Activated CD8-positive, alpha-beta T cell treated with anti-CD3 and anti-CD28 coated beads for 36 hours (primary cell): Measurements from ENCODE around the gene HTR1B. TPM values are rescaled to one million over a fixed set of nuclear protein-coding genes. Genes with fewer than 3 reads are reported as not detected.

Source experiments
- ATAC-seq: fragments of 200-7000 bp; cut with Tn5 transposase; one replicate; pipeline ENCODE4 v1.10.0; 2021; ENCODE audit warnings: mild to moderate bottlenecking, moderate library complexity
- CTCF ChIA-PET: fragments of 350-600 bp; sonication (Branson Sonifier 250); formaldehyde crosslinking; loops from one replicate; lab custom pipeline; 2021; ENCODE audit warnings: antibody characterized with exemption; lab: Charles Lee
- POLR2A ChIA-PET: fragments of 350-600 bp; sonication (Branson Sonifier 250); formaldehyde crosslinking; loops from one replicate; lab custom pipeline; 2021; ENCODE audit warnings: antibody characterized with exemption; lab: Charles Lee
- DNase-seq: peaks from one replicate; pipeline ENCODE4 v3.0.0-alpha.2; 2020
- H3K27ac Mint-ChIP-seq: one replicate; pipeline ENCODE4 v1.8.0; 2021; ENCODE audit warnings: mild to moderate bottlenecking, mixed read lengths
- H3K27me3 Mint-ChIP-seq: one replicate; pipeline ENCODE4 v1.8.0; 2021; ENCODE audit warnings: mixed read lengths
- H3K36me3 Mint-ChIP-seq: one replicate; pipeline ENCODE4 v1.8.0; 2021; ENCODE audit warnings: low read depth, mixed read lengths
- H3K4me1 Mint-ChIP-seq: one replicate; pipeline ENCODE4 v1.8.0; 2021; ENCODE audit warnings: low read depth, mixed read lengths
- H3K4me3 Mint-ChIP-seq: one replicate; pipeline ENCODE4 v1.8.0; 2021; ENCODE audit warnings: mild to moderate bottlenecking, moderate library complexity, mixed read lengths
- H3K9me3 Mint-ChIP-seq: one replicate; pipeline ENCODE4 v1.8.0; 2021; ENCODE audit warnings: mixed read lengths
- CTCF ChIP-seq: fragments of 200-600 bp; IDR thresholded peaks from one replicate; pipeline ENCODE4 v1.8.0; 2022; ENCODE audit warnings: antibody characterized with exemption, mild to moderate bottlenecking
- intact Hi-C: fragments of 100-400 bp; cut with micrococcal nuclease; formaldehyde crosslinking; loops from one replicate; pipeline ENCODE4 v1.10.0; 2022
- total RNA-seq, 2 experiments: library from RNA; stranded (reverse); gene quantifications; one replicate each; pipeline ENCODE4 v1.2.3, GENCODE V29; 2021

Gene HTR1B
- total RNA-seq, 2 experiments from 2014 or later, result not detected

DNA sequence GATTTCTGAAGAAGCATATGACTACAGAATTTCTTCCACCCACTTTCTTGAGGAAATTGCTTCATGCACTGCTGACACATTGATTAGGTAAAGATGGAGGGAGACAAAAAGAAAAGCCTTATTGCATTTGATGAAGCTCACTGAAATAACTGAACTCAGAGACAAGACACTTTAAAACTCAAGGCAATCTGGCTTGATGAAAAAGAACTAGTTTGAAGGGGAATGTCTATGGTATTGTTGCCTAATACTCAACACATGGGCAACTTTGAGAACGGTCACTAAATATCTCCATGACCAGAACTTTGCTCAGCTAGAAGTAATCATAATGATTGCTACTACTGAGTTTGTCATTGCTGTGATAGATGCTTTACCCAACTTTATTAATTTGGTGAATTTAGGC lies 38.1 kb downstream of the HTR1B start:
- Mint-ChIP-seq H3K27ac (no peak overlapping the region), H3K4me1 (no peaks in the 10 kb centered on the region), H3K36me3 (no peaks in the 10 kb centered on the region), H3K9me3 (peaks cover 2% of the 10 kb centered on the region), H3K27me3 (no peaks in the 10 kb centered on the region), H3K4me3 (no peak overlapping the region)
- ChIA-PET POLR2A (no interaction called here), CTCF (no interaction called here)
- intact Hi-C loops, result no loop called here
- DNase-seq (no peak), ATAC-seq (no peak)
- TF ChIP-seq CTCF, result no peak

- ATAC-seq, result no peak
- no peaks in the 10 kb centered on the region for H3K36me3 Mint-ChIP-seq
- ChIA-PET CTCF (no interaction called here), POLR2A (no interaction called here)
- no peaks in the 10 kb centered on the region for H3K4me1 Mint-ChIP-seq
- H3K4me3 Mint-ChIP-seq, result no peak overlapping the region
- peaks cover 2% of the 10 kb centered on the region for H3K9me3 Mint-ChIP-seq
- no peaks in the 10 kb centered on the region for H3K27me3 Mint-ChIP-seq
- no peak overlapping the region for H3K27ac Mint-ChIP-seq
- no peak for TF ChIP-seq CTCF
- intact Hi-C loops, result no loop called here
- no peak for DNase-seq
Measured at GRCh38 chr6:77424761-77425160, 38.5 kb downstream of the HTR1B start.

- TF ChIP-seq CTCF, result no peak
- DNase-seq (no peak), ATAC-seq (no peak)
- H3K36me3 Mint-ChIP-seq, result no peaks in the 10 kb centered on the region
- ChIA-PET CTCF (no interaction called here), POLR2A (no interaction called here)
- intact Hi-C loops, result no loop called here
- no peaks in the 10 kb centered on the region for H3K27me3 Mint-ChIP-seq
- H3K27ac Mint-ChIP-seq, result no peak overlapping the region
- H3K4me3 Mint-ChIP-seq, result no peak overlapping the region
- no peaks in the 10 kb centered on the region for H3K4me1 Mint-ChIP-seq
- no peaks in the 10 kb centered on the region for H3K9me3 Mint-ChIP-seq
Measured at GRCh38 chr6:77416839-77417238, 46.5 kb downstream of the HTR1B start.

- Mint-ChIP-seq H3K27ac (no peak overlapping the region), H3K36me3 (no peaks in the 10 kb centered on the region), H3K9me3 (no peaks in the 10 kb centered on the region), H3K27me3 (no peaks in the 10 kb centered on the region), H3K4me3 (no peak overlapping the region), H3K4me1 (no peaks in the 10 kb centered on the region)
- DNase-seq (no peak), ATAC-seq (no peak)
- ChIA-PET CTCF (no interaction called here), POLR2A (no interaction called here)
- no peak for TF ChIP-seq CTCF
- intact Hi-C loops, result no loop called here
Measured at GRCh38 chr6:77415706-77416105, 47.6 kb downstream of the HTR1B start.

Other genes with a start within 250 kb of the HTR1B start
- gene MEI4, start 189.5 kb upstream of the HTR1B start, total RNA-seq, result not detected